Caco-2 (cell line): ENCODE data around the gene ASMTL. TPM values are rescaled to one million over a fixed set of nuclear protein-coding genes. Genes with fewer than 3 reads are reported as not detected.

Source experiments
- BruUV-seq: library from RNA; stranded (reverse); fragments of 400-500 nt; replicated peaks from 2 replicates; lab custom pipeline; 2021; lab: Mats Ljungman, UMichigan
- CTCF ChIA-PET: fragments of 300-600 bp; sonication (Branson Sonifier 250); formaldehyde crosslinking; loops from one replicate; lab custom pipeline; 2022; ENCODE audit warnings: antibody characterized with exemption; lab: Charles Lee
- POLR2A ChIA-PET: fragments of 300-600 bp; sonication (Branson Sonifier 250); formaldehyde crosslinking; loops from one replicate; lab custom pipeline; 2022; ENCODE audit warnings: antibody characterized with exemption; lab: Charles Lee
- DNase-seq, 2 experiments: peaks; one replicate each; pipeline versions ENCODE4 v3.0.0 to v3.0.0-alpha.2; 2020 to 2022
- H3K27me3 ChIP-seq: replicated peaks from 2 replicates; pipeline ENCODE4 v1.6.0; 2011; ENCODE audit warnings: low read length; ENCODE audit not compliant: control insufficient read depth, insufficient read depth
- H3K36me3 ChIP-seq: 2 replicates; pipeline ENCODE4 v1.5.1; 2011; ENCODE audit warnings: low read length; ENCODE audit not compliant: control insufficient read depth, insufficient read depth
- H3K4me1 ChIP-seq: fragments of 250-450 bp; sonication (Bioruptor Pico); 2 replicates; pipeline ENCODE4 v1.5.1; 2020; ENCODE audit warnings: mild to moderate bottlenecking
- H3K4me3 ChIP-seq: 2 replicates; pipeline ENCODE4 v1.5.1; 2011; ENCODE audit warnings: low read depth, mild to moderate bottlenecking, control low read depth, low read length
- H3K9me3 ChIP-seq: fragments of 250-450 bp; sonication (Bioruptor Pico); 2 replicates; pipeline ENCODE4 v1.5.1; 2020; ENCODE audit warnings: mild to moderate bottlenecking, moderate library complexity
- H3K27ac Mint-ChIP-seq: one replicate; pipeline ENCODE4 v1.8.0; 2022; ENCODE audit warnings: mixed read lengths; ENCODE audit not compliant: unreplicated experiment
- H3K27me3 Mint-ChIP-seq: one replicate; pipeline ENCODE4 v1.8.0; 2022; ENCODE audit warnings: mixed read lengths; ENCODE audit not compliant: insufficient read depth, unreplicated experiment
- H3K36me3 Mint-ChIP-seq: one replicate; pipeline ENCODE4 v1.8.0; 2022; ENCODE audit warnings: mild to moderate bottlenecking, mixed read lengths; ENCODE audit not compliant: insufficient read depth, unreplicated experiment
- H3K4me1 Mint-ChIP-seq: one replicate; pipeline ENCODE4 v1.8.0; 2022; ENCODE audit warnings: low read depth, mixed read lengths; ENCODE audit not compliant: unreplicated experiment
- H3K4me3 Mint-ChIP-seq: one replicate; pipeline ENCODE4 v1.8.0; 2022; ENCODE audit warnings: mild to moderate bottlenecking, moderate library complexity, mixed read lengths; ENCODE audit not compliant: unreplicated experiment
- H3K9me3 Mint-ChIP-seq: one replicate; pipeline ENCODE4 v1.8.0; 2022; ENCODE audit warnings: mixed read lengths; ENCODE audit not compliant: unreplicated experiment
- CTCF ChIP-seq, 2 experiments: fragments of 200-600 bp in 1 of 2; IDR thresholded peaks; 1 replicate in 1 of 2; 2 replicates in 1 of 2; pipeline versions ENCODE4 v1.5.1 to v1.8.0; 2011 to 2022; ENCODE audit warnings: antibody characterized with exemption in 1 of 2, control low read depth in 1 of 2, inconsistent platforms in 1 of 2, low read depth in 1 of 2, low read length in 1 of 2, mild to moderate bottlenecking in 1 of 2, moderate library complexity in 1 of 2; ENCODE audit not compliant: insufficient read depth in 1 of 2, severe bottlenecking in 1 of 2, unreplicated experiment in 1 of 2
- intact Hi-C: fragments of 100-400 bp; cut with micrococcal nuclease; formaldehyde crosslinking; loops from one replicate; pipeline ENCODE4 v1.10.0; 2022; ENCODE audit not compliant: unreplicated experiment
- total RNA-seq: library from RNA; stranded (reverse); gene quantifications from 2 replicates; pipeline ENCODE4 v1.2.3, GENCODE V29; 2022

ASMTL gene
- total RNA-seq, 1 experiment from 2014 or later, result 17.4 TPM

- no peaks in the 10 kb centered on the region for H3K36me3 ChIP-seq
- Mint-ChIP-seq H3K27ac (peak overlapping the region; percentile 91), H3K27me3 (peaks cover 9% of the 10 kb centered on the region), H3K36me3 (peaks cover 12% of the 10 kb centered on the region), H3K4me3 (peak overlapping the region; percentile 80), H3K9me3 (peaks cover 8% of the 10 kb centered on the region), H3K4me1 (peaks cover 7% of the 10 kb centered on the region)
- ChIA-PET POLR2A (no interaction called here), CTCF (no interaction called here)
- BruUV-seq, result TSS peak; percentile 100
- peaks cover 10% of the 10 kb centered on the region for H3K9me3 ChIP-seq
- intact Hi-C loops, result no loop called here
- no peaks in the 10 kb centered on the region for H3K4me1 ChIP-seq
- peak; percentile 74 to 75 for DNase-seq
- no peak for TF ChIP-seq CTCF (IDR thresholded peaks at IDR 0.05; ENCODE audit: insufficient read depth in 1 of 2, low read depth in 1 of 2, low read length in 1 of 2, severe bottlenecking in 1 of 2, unreplicated experiment in 1 of 2)
- peak overlapping the region; percentile 25 for H3K4me3 ChIP-seq
- no peaks in the 10 kb centered on the region for H3K27me3 ChIP-seq
These were observed 29.2 kb upstream of the ASMTL start for GRCh38 chrX:1481636-1482529.

DNA sequence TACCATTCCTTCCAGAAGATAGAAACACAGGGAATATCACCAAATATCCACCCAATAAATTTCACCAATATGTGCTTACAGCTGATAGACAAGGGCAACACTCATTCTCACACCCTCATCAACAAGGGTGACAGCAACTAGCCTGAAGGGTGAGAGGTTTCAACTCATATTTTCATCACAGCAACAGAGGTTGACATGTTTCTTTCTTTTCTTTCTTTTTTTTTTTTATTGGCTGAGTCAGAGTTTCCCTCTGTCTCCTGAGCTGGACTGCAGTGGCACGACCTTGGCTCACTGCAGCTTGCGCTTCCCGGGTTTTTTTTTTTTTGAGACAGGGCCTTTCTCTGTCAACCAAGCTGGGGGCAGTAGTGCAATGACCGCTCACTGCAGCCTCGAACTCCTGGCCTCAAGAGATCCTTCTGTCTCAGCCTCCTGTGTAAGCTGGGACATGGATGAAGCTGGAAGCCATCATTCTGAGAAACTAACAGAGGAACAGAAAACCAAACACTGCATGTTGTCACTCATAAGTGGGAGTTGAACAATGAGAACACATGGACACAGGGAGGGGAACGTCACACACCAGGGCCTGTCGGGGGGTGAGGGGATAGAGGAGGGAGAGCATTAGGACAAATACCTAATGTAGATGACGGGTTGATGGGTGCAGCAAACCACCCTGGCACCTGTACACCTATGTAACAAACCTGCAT, 27.5 kb upstream of the ASMTL start:
- H3K9me3 ChIP-seq, result no peaks in the 10 kb centered on the region
- DNase-seq, result peak in 1 of 2 experiments; percentile 5
- peaks cover 9% of the 10 kb centered on the region for H3K27me3 Mint-ChIP-seq
- TF ChIP-seq CTCF (IDR thresholded peaks at IDR 0.05; ENCODE audit: insufficient read depth in 1 of 2, low read depth in 1 of 2, low read length in 1 of 2, severe bottlenecking in 1 of 2, unreplicated experiment in 1 of 2), result no peak
- BruUV-seq, result no TSS peak
- intact Hi-C loops, result no loop called here
- H3K27me3 ChIP-seq, result no peaks in the 10 kb centered on the region
- no peaks in the 10 kb centered on the region for H3K36me3 ChIP-seq
- H3K36me3 Mint-ChIP-seq, result peaks cover 12% of the 10 kb centered on the region
- H3K27ac Mint-ChIP-seq, result peak overlapping the region; percentile 71
- CTCF ChIA-PET, result no interaction called here
- no peaks in the 10 kb centered on the region for H3K4me1 ChIP-seq
- POLR2A ChIA-PET, result no interaction called here
- H3K9me3 Mint-ChIP-seq, result peaks cover 11% of the 10 kb centered on the region
- no peak overlapping the region for H3K4me3 Mint-ChIP-seq
- H3K4me3 ChIP-seq, result no peak overlapping the region
- H3K4me1 Mint-ChIP-seq, result peaks cover 7% of the 10 kb centered on the region

GRCh38 chrX:1477801-1478458, 25.2 kb upstream of the ASMTL start:
- peaks cover 7% of the 10 kb centered on the region for H3K4me1 Mint-ChIP-seq
- no peaks in the 10 kb centered on the region for H3K4me1 ChIP-seq
- H3K27me3 ChIP-seq, result no peaks in the 10 kb centered on the region
- intact Hi-C loops, result no loop called here
- H3K4me3 ChIP-seq, result no peak overlapping the region
- ChIA-PET POLR2A (no interaction called here), CTCF (no interaction called here)
- no TSS peak for BruUV-seq
- H3K4me3 Mint-ChIP-seq, result no peak overlapping the region
- no peaks in the 10 kb centered on the region for H3K9me3 ChIP-seq
- H3K9me3 Mint-ChIP-seq, result peaks cover 33% of the 10 kb centered on the region
- H3K36me3 ChIP-seq, result no peaks in the 10 kb centered on the region
- no peak for TF ChIP-seq CTCF (IDR thresholded peaks at IDR 0.05; ENCODE audit: insufficient read depth in 1 of 2, low read depth in 1 of 2, low read length in 1 of 2, severe bottlenecking in 1 of 2, unreplicated experiment in 1 of 2)
- no peak for DNase-seq
- H3K27me3 Mint-ChIP-seq, result peaks cover 9% of the 10 kb centered on the region
- peaks cover 12% of the 10 kb centered on the region for H3K36me3 Mint-ChIP-seq
- no peak overlapping the region for H3K27ac Mint-ChIP-seq
